ENCODE results near the gene COQ2. TPM values are rescaled to one million over a fixed set of nuclear protein-coding genes. Genes with fewer than 3 reads are reported as not detected.

Gene COQ2
- total RNA-seq, 1 experiment from 2014 or later = 19.5 TPM

DNA sequence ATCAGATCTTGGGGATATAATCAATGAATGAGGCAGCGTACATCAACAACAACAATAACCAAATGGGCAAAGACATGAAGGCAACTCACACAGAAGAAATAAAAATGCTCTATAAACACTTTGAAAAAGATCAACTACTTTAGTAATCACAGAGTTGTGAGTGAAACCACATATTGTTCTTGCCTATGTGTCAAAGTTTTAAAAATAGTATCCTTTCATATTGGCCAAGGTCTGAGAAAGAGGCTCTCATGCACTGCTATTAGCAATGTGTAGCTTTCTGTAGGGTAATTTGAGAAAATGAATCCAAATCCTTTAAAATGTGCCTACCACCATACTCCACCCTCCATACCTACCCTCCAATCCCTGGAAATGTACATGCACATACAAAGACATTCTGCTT lies 25.0 kb downstream of the COQ2 start:
- peaks cover 21% of the 10 kb centered on the region for H3K4me1 ChIP-seq (replicated peaks; ENCODE audit: insufficient read depth)
- CTCF ChIA-PET = no interaction called here

DNA sequence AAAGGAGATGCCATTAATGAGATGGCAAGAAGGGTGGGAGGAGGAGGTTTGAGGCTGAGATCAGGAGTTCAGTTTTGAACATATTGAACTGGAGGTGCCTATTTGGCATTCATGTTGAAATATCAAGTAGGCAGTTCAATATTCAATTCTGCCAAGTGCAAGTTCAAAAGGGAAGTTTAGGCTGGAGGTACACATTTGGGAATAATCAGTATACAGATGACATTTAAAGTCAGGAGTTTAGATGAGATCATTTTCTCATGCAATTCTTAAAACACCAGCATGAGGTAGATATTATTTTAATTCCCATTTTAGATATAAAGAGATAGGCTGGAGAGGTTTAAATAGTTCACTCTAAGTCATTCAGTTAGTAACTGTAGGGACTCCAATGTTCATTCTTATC lies 26.1 kb downstream of the COQ2 start:
- CTCF ChIA-PET = no interaction called here
- no peak overlapping the region for H3K27ac ChIP-seq
- H3K4me3 ChIP-seq = no peak overlapping the region
- no peak for DNase-seq
- H4K20me1 ChIP-seq (ENCODE audit: insufficient read depth) = no peaks in the 10 kb centered on the region
- intact Hi-C loops (cut with micrococcal nuclease; ENCODE audit: unreplicated experiment) = loop anchor here (5.0 kb wide), 1 partner anchor 51 kb away; no protein-coding TSS in a partner anchor
- no peaks in the 10 kb centered on the region for H3K9me2 ChIP-seq (ENCODE audit: insufficient read depth)
- TF ChIP-seq, protein P1, sequence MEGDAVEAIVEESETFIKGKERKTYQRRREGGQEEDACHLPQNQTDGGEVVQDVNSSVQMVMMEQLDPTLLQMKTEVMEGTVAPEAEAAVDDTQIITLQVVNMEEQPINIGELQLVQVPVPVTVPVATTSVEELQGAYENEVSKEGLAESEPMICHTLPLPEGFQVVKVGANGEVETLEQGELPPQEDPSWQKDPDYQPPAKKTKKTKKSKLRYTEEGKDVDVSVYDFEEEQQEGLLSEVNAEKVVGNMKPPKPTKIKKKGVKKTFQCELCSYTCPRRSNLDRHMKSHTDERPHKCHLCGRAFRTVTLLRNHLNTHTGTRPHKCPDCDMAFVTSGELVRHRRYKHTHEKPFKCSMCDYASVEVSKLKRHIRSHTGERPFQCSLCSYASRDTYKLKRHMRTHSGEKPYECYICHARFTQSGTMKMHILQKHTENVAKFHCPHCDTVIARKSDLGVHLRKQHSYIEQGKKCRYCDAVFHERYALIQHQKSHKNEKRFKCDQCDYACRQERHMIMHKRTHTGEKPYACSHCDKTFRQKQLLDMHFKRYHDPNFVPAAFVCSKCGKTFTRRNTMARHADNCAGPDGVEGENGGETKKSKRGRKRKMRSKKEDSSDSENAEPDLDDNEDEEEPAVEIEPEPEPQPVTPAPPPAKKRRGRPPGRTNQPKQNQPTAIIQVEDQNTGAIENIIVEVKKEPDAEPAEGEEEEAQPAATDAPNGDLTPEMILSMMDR (conservative IDR thresholded peaks at IDR 0.05) = no peak
- TF ChIP-seq EZH2 (IDR thresholded peaks at IDR 0.05; ENCODE audit: low read depth) = no peak
- peaks cover 15% of the 10 kb centered on the region; the same call in 1 of the 2 replicates for H3F3A ChIP-seq (ENCODE audit: insufficient read depth, low read depth)
- no peaks in the 10 kb centered on the region; the same call in 1 of the 2 replicates for H3K9me3 ChIP-seq (ENCODE audit: insufficient read depth, low read depth)
- no peaks in the 10 kb centered on the region for H3K79me2 ChIP-seq (ENCODE audit: low read depth)
- no peaks in the 10 kb centered on the region for H3K27me3 ChIP-seq (ENCODE audit: insufficient read depth, low read depth)
- POLR2A ChIA-PET (ENCODE audit: unreplicated experiment) = no interaction called here
- BruUV-seq (replicated peaks) = no TSS peak
- H2AFZ ChIP-seq = no peak overlapping the region
- peaks cover 21% of the 10 kb centered on the region for H3K4me1 ChIP-seq (replicated peaks; ENCODE audit: insufficient read depth)
- H3K36me3 ChIP-seq (ENCODE audit: low read depth) = no peaks in the 10 kb centered on the region
- H3K4me2 ChIP-seq = no peak overlapping the region

More for the DNA sequence above, 25.0 kb downstream of the COQ2 start:
- Histone ChIP-seq H2AFZ (no peak overlapping the region), H3K79me2 (ENCODE audit: low read depth) (no peaks in the 10 kb centered on the region), H3K4me2 (no peak overlapping the region), H3K36me3 (ENCODE audit: low read depth) (no peaks in the 10 kb centered on the region), H3K9me3 (ENCODE audit: insufficient read depth, low read depth) (no peaks in the 10 kb centered on the region; the same call in 1 of the 2 replicates), H3K27ac (no peak overlapping the region), H3K9me2 (ENCODE audit: insufficient read depth) (no peaks in the 10 kb centered on the region), H3F3A (ENCODE audit: insufficient read depth, low read depth) (peaks cover 15% of the 10 kb centered on the region; the same call in 1 of the 2 replicates), H4K20me1 (ENCODE audit: insufficient read depth) (no peaks in the 10 kb centered on the region), H3K27me3 (ENCODE audit: insufficient read depth, low read depth) (no peaks in the 10 kb centered on the region), H3K4me3 (no peak overlapping the region)
- intact Hi-C loops (cut with micrococcal nuclease; ENCODE audit: unreplicated experiment) = loop anchor here (5.0 kb wide), 1 partner anchor 52 kb away; no protein-coding TSS in a partner anchor
- BruUV-seq (replicated peaks) = no TSS peak
- DNase-seq = no peak
- POLR2A ChIA-PET (ENCODE audit: unreplicated experiment) = no interaction called here
- TF ChIP-seq, protein P1 (conservative IDR thresholded peaks at IDR 0.05) = no peak
- TF ChIP-seq EZH2 (IDR thresholded peaks at IDR 0.05; ENCODE audit: low read depth) = no peak

DNA sequence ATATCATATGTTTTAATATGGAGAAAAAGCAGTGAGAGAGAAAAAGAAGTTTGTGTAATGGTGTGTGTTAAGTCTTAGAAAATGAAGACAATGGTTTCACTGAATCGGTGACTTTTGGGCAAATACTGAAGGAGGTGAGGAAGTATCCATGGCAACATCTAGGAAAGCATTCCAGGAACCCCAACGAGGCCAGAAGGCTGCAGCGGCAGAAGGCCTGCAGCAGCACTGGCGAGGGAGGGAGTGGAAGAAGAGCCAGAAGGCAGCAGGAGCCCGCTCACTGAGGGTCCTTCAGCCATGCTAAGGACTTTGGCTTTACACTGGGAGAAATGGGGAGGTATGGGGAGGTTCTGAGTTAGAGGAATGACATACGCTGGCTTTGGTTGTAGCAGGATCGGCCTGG lies 26.8 kb downstream of the COQ2 start:
- Histone ChIP-seq H3K27me3 (ENCODE audit: insufficient read depth, low read depth) (no peaks in the 10 kb centered on the region), H3K9me3 (ENCODE audit: insufficient read depth, low read depth) (no peaks in the 10 kb centered on the region; the same call in 1 of the 2 replicates), H3K4me1 (replicated peaks; ENCODE audit: insufficient read depth) (peaks cover 21% of the 10 kb centered on the region), H3K9me2 (ENCODE audit: insufficient read depth) (no peaks in the 10 kb centered on the region), H3K4me2 (no peak overlapping the region), H2AFZ (no peak overlapping the region), H3K36me3 (ENCODE audit: low read depth) (no peaks in the 10 kb centered on the region), H3K27ac (peak overlapping the region; percentile 87), H4K20me1 (ENCODE audit: insufficient read depth) (no peaks in the 10 kb centered on the region), H3K79me2 (ENCODE audit: low read depth) (no peaks in the 10 kb centered on the region), H3K4me3 (no peak overlapping the region), H3F3A (ENCODE audit: insufficient read depth, low read depth) (peaks cover 15% of the 10 kb centered on the region; the same call in 1 of the 2 replicates)
- no TSS peak for BruUV-seq (replicated peaks)
- ChIA-PET POLR2A (ENCODE audit: unreplicated experiment) (no interaction called here), CTCF (no interaction called here)
- TF ChIP-seq EZH2 (IDR thresholded peaks at IDR 0.05; ENCODE audit: low read depth) = no peak
- TF ChIP-seq, protein P1 (conservative IDR thresholded peaks at IDR 0.05) = no peak
- intact Hi-C loops (cut with micrococcal nuclease; ENCODE audit: unreplicated experiment) = loop anchor here (5.0 kb wide), 1 partner anchor 51 kb away; no protein-coding TSS in a partner anchor
- DNase-seq = no peak
